Pulmonary artery endothelial cell (primary cell): Measurements from ENCODE around the gene SASH3. TPM values are rescaled to one million over a fixed set of nuclear protein-coding genes. Genes with fewer than 3 reads are reported as not detected.

Experiments used
- DNase-seq: peaks from one replicate; pipeline ENCODE4 v3.0.0-alpha.2; 2011; ENCODE audit warnings: low read depth, low spot score
- total RNA-seq: library from RNA; depleted of rRNA; stranded (reverse); fragments of >200 nt; gene quantifications from 2 replicates; pipeline ENCODE4 v1.2.3, GENCODE V29; 2014

The SASH3 gene
- total RNA-seq, 1 donor from 2014 or later = not detected

DNA sequence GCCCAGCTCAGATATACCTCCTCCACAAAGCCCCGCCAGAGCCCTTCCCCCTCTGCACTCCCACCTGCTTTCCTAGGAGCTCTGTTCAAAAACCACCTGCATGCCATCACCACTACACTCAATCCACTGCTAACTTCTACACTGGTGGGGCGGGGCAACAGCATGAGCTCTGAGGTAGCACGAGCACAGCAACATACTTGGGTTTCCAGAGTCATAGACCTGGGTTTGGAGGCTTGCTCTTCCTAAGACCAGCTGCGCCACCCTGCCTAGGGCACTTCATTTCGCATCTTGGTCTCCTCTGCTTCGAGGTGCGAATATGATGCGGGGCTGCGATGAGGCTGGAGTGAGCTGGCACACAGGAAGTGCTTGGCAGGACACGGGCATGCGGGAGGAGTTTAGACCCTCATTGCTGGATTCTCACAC is 3.6 kb downstream of the SASH3 start:
- DNase-seq = no peak

DNA sequence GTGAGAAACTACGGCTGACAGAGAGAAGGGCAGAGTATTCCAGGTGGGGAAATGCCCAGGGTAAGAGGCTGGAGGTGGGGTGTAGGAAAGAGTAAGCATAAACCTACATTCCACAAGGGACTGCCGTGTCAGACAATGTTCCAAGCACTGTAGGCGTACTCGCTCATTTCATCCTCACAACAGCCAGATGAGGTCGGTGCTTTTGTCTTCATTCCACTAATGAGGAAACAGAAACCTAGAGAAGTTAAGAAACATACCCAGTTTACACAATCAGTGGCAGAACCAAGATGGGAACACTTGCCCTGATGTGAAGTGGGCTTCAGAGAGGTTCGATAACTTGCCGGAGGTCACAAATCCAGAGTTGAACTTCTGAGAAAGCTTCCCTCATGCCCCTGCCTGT is 4.6 kb downstream of the SASH3 start:
- no peak for DNase-seq

DNA sequence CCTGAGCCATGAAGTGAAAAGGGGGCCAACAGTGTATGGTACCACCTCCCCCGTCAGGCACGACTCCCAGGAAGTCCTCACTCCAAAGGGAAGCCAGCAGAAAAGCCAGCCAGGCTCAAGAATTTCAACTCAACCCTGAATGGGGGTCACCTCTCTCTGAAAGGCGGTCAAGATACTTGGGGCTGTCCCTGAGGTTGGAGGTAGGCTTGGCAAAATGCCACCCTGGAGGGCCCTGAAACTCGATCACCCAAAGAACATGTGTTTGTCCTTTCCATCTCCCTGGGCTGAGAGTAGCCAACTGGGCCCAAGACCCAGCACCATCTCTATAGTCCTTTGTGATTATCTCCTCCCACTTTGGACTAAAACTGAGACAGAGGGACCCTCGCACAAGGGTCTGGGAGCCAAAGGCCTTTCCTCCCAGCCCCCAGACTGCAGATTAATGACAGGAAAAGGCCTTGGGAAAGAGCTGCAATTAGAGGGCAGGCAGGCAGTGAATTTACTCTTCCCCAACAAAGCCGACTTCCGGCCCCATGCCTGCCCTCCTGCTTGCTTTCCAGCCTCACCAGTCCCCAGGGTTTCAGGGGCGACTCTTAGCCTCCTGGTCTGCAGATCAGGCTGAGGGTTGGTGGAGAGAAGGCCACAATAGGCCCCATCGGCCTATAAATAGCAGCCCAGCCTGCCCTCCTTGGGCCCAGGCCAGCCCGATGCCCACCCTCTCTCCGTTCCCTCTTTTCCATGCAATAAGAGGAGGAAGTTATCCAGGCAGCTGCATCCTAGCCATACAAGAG is 5.6 kb downstream of the SASH3 start:
- no peak for DNase-seq

DNA sequence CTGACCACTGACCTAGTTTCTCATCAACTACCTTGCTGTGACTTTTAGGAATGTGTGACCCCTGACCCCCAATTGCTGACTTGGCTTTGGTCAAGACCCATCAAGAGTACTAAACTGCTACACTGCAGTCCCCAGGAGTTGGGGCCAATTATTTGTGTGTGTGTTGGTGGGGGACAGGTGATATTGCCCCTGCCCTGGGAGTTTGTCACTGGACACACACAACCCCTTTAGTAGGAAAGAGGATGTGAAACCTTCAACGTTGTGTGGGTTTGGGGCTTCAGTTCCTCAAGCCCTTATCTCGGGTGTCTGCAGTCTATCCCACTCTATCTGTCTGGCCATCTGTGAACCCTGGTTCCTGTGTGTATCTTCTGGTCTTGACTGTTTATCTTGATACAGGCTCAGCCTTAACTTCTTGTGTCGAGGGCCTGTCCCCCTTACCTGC is 6.5 kb downstream of the SASH3 start:
- DNase-seq = no peak

DNA sequence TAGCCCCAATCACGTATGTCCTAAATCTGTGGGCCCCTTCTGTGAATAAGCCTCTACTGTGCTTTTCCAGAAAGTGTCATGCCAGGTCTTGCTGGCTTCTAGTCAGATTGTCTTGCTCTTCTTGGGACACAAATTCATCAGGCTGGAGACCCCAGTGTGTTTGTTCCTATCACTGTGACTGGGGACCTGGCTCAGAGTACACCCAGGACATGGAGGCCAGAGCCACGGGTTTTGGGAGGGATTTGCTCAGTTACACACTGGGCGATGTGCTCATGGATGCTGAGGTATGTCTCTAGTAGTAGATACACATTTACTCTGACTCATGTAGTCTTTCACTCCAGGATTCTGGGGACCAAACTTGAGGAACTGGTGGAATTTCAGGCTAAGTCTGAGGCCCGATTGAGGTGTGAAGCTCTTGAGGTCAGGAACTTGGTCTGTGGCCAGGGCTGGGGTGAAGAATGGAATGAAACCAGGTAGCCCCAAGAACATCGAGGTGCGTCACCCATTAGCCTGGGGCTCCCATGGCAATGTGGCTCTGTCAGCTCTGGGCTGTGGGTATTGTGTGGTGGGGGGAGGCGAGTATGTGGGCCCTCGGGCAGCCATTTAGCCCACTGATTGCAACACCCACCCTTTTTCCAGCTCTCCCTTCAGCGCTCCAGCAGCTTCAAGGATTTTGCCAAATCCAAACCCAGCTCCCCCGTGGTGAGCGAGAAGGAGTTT is 7.7 kb downstream of the SASH3 start:
- DNase-seq = no peak

DNA sequence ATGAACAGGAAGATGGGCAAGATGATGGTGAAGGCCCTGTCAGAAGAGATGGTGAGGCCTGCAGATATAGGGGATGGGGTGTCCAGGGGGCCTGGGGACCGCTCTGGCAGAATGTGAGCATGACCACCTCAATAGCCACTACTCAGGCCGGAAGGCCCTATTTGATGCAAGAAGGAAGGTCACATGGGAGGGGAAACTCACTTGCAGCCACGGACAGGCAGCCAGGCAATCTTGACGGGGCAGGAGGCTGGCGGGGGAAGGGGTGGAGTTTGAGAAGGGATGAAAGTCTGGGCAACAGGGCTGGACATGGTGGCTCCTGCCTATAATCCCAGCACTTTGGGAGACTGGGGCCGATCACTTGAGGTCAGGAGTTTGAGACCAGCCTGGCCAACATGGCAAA is 8.8 kb downstream of the SASH3 start:
- no peak for DNase-seq

DNA sequence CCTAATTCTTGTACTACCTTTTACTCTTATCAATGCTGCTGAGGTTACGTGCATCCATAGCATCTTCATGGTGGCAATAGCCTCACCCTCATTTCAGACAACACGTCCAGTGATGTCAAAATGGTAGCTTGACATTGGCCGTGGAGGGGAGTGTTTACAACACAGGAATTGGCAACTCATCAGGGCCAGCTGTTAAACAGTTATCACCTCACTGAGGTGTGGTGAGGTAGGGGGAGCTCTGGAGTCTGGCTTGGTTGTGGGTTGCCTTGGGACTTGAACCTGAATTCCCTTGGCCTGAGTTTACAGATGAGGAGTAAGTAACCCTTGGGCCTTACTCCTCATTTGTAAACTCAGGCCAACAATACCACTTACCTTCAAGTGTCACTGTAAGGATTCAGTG is 10.4 kb downstream of the SASH3 start:
- DNase-seq = no peak

DNA sequence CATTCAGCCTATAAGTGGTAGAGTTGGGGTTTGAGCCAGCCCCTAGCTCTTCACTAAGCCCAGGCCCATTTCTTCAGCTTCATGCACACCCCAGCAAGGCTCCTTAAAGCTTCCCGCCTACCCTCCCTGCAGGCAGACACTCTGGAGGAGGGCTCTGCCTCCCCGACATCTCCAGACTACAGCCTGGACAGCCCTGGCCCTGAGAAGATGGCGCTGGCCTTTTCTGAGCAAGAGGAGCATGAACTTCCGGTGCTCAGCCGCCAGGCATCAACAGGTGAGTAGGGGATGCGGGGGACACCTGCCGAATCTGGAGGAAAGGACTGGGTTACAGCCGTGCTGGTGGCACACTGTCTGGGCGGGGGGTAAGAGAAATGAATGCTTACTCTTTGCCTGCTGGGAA is 11.1 kb downstream of the SASH3 start:
- DNase-seq = no peak

DNA sequence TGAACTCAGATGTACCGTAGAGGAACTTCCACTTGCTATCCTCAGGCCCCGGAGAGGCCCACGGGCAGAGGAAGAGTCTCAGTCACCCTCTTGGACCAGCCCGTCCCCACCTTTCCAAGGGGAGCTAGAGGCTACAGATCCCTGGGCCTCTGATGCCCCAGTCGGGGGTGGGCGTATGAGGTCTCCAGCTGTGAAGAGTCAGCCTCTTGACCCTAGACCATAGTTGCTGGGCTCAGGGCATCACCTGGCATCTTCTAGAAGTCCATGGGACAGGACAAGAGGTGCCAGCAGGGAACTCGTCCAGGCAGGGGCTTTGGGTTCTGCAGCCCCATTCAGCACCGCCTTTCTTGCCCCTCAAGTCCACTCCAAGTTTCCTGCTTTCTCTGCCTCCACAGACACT is 11.6 kb downstream of the SASH3 start:
- no peak for DNase-seq

DNA sequence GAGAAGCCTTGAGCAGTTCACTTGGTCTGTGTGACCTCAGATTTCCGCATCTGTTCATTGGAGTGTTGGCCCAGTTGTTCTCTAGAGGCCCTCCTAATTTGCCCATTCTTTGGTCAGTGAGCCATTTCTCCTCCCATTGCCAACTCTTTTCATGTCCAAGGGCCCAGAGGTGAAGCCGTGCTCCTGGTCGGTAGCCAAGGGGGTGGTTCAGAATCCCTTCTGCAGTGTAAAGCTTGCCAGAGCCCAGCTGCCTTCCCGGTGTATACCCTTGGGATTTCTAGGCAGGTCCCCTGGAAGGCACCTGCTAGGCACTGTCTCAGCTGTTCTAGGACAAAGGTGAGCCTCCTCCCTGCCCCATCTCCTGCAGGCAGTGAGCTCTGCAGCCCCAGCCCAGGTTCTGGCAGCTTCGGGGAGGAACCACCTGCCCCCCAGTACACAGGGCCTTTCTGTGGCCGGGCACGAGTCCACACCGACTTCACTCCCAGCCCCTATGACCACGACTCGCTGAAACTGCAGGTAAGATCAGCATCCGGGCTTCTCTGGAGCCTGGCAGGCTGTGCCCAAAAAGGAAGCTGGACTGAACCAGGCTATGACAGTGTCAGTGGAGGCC is 12.3 kb downstream of the SASH3 start:
- DNase-seq = no peak

DNA sequence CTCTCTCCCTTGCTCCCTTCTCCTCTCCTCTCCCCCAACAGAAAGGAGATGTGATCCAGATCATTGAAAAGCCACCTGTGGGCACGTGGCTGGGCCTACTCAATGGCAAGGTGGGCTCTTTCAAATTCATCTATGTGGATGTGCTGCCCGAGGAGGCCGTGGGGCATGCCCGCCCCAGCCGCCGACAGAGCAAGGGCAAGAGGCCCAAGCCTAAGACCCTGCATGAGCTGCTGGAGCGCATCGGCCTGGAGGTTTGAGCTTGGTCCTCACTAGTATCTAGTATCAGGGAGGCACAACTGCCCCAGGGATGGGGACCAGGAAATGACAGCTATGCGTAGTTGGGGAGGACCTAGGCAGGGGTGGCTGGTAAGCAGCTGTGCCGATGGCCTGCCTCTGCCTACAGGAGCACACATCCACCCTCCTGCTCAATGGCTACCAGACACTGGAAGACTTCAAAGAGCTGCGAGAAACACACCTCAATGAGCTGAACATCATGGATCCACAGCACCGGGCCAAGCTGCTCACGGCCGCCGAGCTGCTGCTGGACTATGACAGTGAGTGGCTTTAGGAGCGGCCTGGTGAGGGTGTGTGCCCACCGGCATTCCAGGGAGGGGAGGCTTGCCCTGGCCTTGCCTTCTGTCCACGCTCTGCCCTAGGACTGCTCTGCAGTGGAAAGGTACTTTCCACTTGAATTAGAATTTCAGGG is 13.0 kb downstream of the SASH3 start:
- no peak for DNase-seq

DNA sequence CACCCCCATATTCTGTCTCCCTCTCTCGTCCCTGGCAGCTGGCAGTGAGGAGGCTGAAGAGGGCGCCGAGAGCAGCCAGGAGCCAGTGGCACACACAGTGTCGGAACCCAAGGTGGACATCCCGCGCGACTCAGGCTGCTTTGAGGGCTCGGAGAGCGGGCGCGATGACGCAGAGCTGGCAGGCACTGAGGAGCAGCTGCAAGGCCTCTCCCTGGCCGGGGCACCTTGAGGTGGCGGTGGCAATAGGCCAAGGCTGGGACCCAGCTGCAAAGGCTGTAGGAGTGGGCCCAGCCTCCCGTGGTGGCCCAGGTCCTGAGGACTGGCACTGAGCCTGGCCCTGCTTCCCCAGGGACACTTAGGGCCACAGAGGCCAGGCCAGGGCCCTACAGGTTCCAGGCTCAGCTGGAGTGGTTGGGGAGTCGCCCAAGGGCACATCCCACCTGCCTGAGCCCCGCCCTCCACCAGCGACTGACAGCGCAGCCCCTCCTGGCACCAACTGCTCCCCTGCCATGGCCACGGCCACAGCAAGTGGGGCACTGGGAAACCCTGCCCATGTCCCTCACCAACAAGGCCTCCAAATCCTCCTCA is 13.9 kb downstream of the SASH3 start:
- DNase-seq = no peak

DNA sequence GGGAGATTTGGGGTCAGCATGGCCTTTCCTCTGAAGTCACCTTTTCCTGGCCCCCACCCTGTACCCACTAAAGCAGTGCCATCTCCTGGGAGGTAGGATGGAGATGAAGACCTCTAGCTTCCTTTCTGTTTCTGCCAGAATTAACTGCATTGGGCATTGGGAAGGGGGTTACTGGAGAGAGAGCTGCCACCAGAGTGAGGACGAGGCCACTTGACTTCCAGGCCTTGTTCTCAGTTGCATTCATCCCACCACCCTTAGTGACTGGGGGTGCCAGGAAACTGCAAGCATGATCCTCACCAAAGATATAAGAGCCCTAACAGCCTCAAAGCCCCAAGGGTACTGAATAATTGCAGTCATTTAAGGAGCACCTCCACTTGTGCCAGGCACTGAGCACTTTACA is 15.8 kb downstream of the SASH3 start:
- no peak for DNase-seq

DNA sequence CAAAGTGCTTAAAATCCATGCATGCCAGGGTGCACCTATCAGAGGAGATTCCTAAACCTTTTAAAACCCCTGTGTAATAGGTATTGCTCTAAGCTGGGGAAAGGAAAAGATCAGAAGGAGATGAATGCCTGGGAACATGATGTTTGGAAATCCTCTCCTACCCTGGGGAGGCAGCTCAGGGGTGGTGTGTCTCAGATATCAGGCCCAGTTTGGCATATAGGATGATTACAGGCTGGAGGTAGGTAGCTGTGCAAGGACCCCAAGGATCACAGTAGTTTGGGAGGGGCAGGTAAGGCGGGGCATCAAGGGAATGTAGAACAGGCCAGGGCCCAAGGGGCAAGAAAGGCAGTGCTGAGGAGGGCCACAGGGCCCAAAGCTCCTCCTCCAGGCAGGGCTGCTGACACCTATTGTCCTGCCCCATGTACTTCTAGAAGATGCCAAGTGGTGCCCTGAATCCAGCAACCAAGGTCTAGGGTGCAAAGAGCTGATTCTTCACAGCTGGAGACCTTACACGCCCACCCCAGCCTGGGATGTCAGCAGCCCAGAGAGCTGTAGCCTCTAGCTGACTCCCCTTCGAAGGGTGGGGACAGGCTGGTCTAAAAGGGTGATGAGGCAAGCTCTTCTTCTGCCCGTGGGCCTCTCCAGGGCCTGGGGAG is 17.6 kb downstream of the SASH3 start:
- DNase-seq = no peak

DNA sequence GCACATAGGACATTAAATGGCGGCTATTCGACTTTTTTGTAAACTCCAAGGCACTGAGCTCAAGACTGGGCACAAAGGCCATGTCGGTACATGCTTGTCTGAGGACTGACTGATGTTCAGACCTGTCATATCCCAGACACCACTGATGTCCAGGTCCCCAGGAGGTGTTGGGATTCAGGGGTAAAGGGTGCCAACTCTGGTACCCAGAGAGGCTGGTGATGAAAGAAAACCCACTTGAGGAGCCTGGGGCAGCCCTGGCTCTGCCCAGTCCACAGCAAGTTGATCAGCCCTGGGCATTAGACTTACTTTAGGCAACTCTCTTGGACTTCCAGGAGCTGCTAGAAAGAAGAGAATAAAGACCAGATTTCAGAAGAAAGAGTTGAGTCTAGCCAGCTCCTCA is 18.7 kb downstream of the SASH3 start:
- no peak for DNase-seq

DNA sequence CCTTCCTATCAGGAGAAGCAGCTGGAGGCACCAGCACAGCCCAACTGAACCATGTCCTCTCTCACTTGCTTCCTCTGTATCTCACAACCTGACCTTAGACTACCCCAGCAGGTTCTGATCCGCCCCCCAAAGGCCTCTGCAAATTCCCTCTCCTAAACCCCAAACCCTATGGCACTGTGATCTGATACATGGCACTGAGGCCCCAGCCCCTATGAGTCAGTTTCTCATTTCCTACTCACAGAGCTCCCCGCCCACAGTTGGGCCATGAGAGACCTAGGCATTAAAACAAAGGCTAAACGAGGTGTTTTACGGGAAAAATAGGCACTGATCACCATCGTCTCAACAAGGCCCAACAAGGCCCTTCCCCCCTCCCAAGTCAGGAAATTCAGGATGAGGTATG is 19.1 kb downstream of the SASH3 start:
- DNase-seq = no peak

DNA sequence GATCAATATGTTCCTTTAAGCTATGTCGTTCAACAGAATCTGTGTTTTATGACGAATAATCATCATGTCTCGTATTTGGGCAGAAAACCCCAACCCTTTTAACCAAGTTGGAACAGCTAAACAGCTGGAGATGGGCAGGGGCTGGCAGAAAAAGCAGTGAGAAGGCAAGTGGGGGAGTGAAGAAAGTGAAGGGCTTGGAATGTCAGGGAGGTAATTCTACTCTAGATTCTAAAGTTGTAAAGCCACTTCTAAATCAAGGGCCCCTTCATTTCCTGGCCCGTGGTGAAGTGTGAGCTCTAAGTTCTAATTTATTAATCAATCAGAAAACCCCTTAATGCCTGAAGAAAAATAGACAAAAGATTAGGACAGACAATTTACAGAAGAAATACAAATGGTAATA is 20.4 kb downstream of the SASH3 start:
- no peak for DNase-seq

DNA sequence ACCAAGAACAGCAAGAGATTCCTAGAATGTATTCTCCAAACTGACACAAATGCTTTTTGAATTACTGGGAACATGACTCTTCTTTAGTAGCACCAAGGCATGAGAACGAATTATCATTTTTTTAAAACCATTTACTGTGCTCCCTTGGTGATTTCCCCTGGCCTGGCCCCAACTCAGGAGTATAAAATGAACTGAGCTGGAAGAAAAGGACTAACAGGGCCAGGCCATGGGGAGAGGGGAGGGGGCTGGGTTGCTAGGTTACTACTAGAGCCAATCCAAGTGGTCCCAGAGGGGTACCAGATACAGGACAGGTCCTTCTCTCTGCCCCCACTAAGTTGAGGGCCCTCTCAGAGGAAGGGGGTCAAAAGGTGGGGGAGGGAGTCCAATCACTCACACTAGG is 23.1 kb downstream of the SASH3 start:
- DNase-seq = no peak

DNA sequence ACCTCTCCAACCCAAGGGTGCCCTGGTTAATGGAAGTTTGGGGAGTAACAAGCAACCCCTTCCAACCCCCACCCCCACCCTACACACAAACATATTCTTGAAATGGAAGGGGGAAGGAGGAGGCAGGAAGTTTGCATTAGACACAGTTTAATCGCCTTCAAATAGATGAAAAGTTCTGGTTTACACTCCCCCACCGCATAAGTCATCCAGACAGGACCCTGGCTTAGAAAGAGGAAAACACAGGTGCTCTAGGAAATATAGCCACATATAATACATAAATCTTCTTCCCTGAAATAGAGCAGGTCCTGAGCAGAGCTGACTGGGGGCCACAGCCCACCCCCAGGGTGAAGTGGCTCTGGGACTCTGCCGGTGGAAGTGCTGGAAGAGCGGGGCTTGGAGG is 25.1 kb downstream of the SASH3 start:
- no peak for DNase-seq

DNA sequence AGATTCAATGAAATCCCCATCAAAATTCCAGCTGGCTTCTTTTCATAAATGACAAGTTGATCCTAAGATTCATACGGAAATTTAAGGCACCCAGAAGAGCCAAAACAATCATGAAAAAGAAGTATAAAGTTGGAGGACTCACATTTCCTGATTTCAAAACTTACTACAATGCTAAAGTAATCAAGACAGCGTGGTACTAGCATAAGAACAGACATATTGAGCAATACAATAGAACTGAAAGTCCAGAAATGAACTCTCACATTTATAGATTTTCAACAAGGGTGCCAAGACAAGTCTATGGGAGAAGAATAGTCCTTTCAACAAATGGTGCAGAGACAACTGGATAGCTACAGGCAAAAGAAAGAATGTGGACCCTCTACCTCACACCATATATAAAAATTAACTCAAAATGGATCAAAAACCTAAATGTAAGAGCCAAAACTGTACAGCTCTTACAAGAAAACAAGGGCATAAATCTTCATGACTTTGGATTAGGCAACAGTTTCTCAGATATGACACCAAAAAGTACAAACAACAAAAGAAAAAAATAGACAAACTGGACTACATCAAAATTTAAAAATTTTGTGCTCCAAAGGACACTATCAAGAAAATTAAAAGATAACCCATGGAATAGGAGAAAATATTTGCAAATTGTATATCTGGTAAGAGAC is 28.5 kb downstream of the SASH3 start:
- DNase-seq = no peak
